ENCODE measurements around the gene ARRDC1.

- TF ChIP-seq CTCF (IDR thresholded peaks at IDR 0.05) (no peak), ZFX (IDR thresholded peaks at IDR 0.05; ENCODE audit: borderline replicate concordance) (no peak)
Measured at GRCh38 chr9:137607141-137607857, 1.8 kb downstream of the ARRDC1 start.
